ENCODE data around the gene ACOXL.

Gene ACOXL

GRCh38 chr2:111030260-111030891 lies 298.0 kb downstream of the ACOXL start:
- no peaks in the 10 kb centered on the region for H3K9me3 ChIP-seq (ENCODE audit: control insufficient read depth, low read length)
- no peaks in the 10 kb centered on the region for H3K36me3 ChIP-seq (ENCODE audit: control insufficient read depth, insufficient read depth, low read length)
- no peak overlapping the region for H3K9ac ChIP-seq (ENCODE audit: low read length)
- H3K27me3 ChIP-seq (ENCODE audit: control insufficient read depth, insufficient read depth, low read length), result no peaks in the 10 kb centered on the region
- H3K4me3 ChIP-seq (ENCODE audit: low read length), result no peak overlapping the region
- peaks cover 52% of the 10 kb centered on the region for H3K4me1 ChIP-seq (ENCODE audit: control insufficient read depth, insufficient read depth, low read length)

GRCh38 chr2:111030945-111031344 lies 298.6 kb downstream of the ACOXL start:
- H3K36me3 ChIP-seq (ENCODE audit: control insufficient read depth, insufficient read depth, low read length), result no peaks in the 10 kb centered on the region
- H3K9ac ChIP-seq (ENCODE audit: low read length), result no peak overlapping the region
- peaks cover 52% of the 10 kb centered on the region for H3K4me1 ChIP-seq (ENCODE audit: control insufficient read depth, insufficient read depth, low read length)
- no peak overlapping the region for H3K4me3 ChIP-seq (ENCODE audit: low read length)
- no peaks in the 10 kb centered on the region for H3K9me3 ChIP-seq (ENCODE audit: control insufficient read depth, low read length)
- H3K27me3 ChIP-seq (ENCODE audit: control insufficient read depth, insufficient read depth, low read length), result no peaks in the 10 kb centered on the region

- peaks cover 52% of the 10 kb centered on the region for H3K4me1 ChIP-seq (ENCODE audit: control insufficient read depth, insufficient read depth, low read length)
- peaks cover 3% of the 10 kb centered on the region for H3K27me3 ChIP-seq (ENCODE audit: control insufficient read depth, insufficient read depth, low read length)
- no peak overlapping the region for H3K4me3 ChIP-seq (ENCODE audit: low read length)
- H3K36me3 ChIP-seq (ENCODE audit: control insufficient read depth, insufficient read depth, low read length), result no peaks in the 10 kb centered on the region
- H3K9ac ChIP-seq (ENCODE audit: low read length), result no peak overlapping the region
- no peaks in the 10 kb centered on the region for H3K9me3 ChIP-seq (ENCODE audit: control insufficient read depth, low read length)
These were observed 299.4 kb downstream of the ACOXL start for GRCh38 chr2:111031546-111032478.

- Histone ChIP-seq H3K4me3 (ENCODE audit: low read length) (no peak overlapping the region), H3K36me3 (ENCODE audit: control insufficient read depth, insufficient read depth, low read length) (no peaks in the 10 kb centered on the region), H3K4me1 (ENCODE audit: control insufficient read depth, insufficient read depth, low read length) (peaks cover 52% of the 10 kb centered on the region), H3K9me3 (ENCODE audit: control insufficient read depth, low read length) (no peaks in the 10 kb centered on the region), H3K9ac (ENCODE audit: low read length) (peak overlapping the region; percentile 25), H3K27me3 (ENCODE audit: control insufficient read depth, insufficient read depth, low read length) (peaks cover 3% of the 10 kb centered on the region)
These were observed 300.5 kb downstream of the ACOXL start for GRCh38 chr2:111032721-111033429.

GRCh38 chr2:111034146-111034545 lies 301.8 kb downstream of the ACOXL start:
- Histone ChIP-seq H3K9me3 (ENCODE audit: control insufficient read depth, low read length) (no peaks in the 10 kb centered on the region), H3K4me1 (ENCODE audit: control insufficient read depth, insufficient read depth, low read length) (peaks cover 52% of the 10 kb centered on the region)

GRCh38 chr2:111034606-111035005 lies 302.2 kb downstream of the ACOXL start:
- H3K4me1 ChIP-seq (ENCODE audit: control insufficient read depth, insufficient read depth, low read length), result peaks cover 47% of the 10 kb centered on the region
- H3K9ac ChIP-seq (ENCODE audit: low read length), result no peak overlapping the region
- H3K27me3 ChIP-seq (ENCODE audit: control insufficient read depth, insufficient read depth, low read length), result peaks cover 3% of the 10 kb centered on the region
- H3K4me3 ChIP-seq (ENCODE audit: low read length), result no peak overlapping the region
- H3K9me3 ChIP-seq (ENCODE audit: control insufficient read depth, low read length), result no peaks in the 10 kb centered on the region
- H3K36me3 ChIP-seq (ENCODE audit: control insufficient read depth, insufficient read depth, low read length), result no peaks in the 10 kb centered on the region

More at GRCh38 chr2:111034146-111034545, 301.8 kb downstream of the ACOXL start:
- H3K9ac ChIP-seq (ENCODE audit: low read length), result no peak overlapping the region
- peaks cover 3% of the 10 kb centered on the region for H3K27me3 ChIP-seq (ENCODE audit: control insufficient read depth, insufficient read depth, low read length)
- H3K4me3 ChIP-seq (ENCODE audit: low read length), result no peak overlapping the region
- H3K36me3 ChIP-seq (ENCODE audit: control insufficient read depth, insufficient read depth, low read length), result no peaks in the 10 kb centered on the region

- peaks cover 34% of the 10 kb centered on the region for H3K4me1 ChIP-seq (ENCODE audit: control insufficient read depth, insufficient read depth, low read length)
- peaks cover 3% of the 10 kb centered on the region for H3K27me3 ChIP-seq (ENCODE audit: control insufficient read depth, insufficient read depth, low read length)
- no peaks in the 10 kb centered on the region for H3K9me3 ChIP-seq (ENCODE audit: control insufficient read depth, low read length)
- H3K4me3 ChIP-seq (ENCODE audit: low read length), result no peak overlapping the region
- no peaks in the 10 kb centered on the region for H3K36me3 ChIP-seq (ENCODE audit: control insufficient read depth, insufficient read depth, low read length)
- no peak overlapping the region for H3K9ac ChIP-seq (ENCODE audit: low read length)
These were observed 303.6 kb downstream of the ACOXL start for GRCh38 chr2:111035830-111036441.

- Histone ChIP-seq H3K36me3 (ENCODE audit: control insufficient read depth, insufficient read depth, low read length) (no peaks in the 10 kb centered on the region), H3K9ac (ENCODE audit: low read length) (no peak overlapping the region), H3K9me3 (ENCODE audit: control insufficient read depth, low read length) (no peaks in the 10 kb centered on the region), H3K4me1 (ENCODE audit: control insufficient read depth, insufficient read depth, low read length) (peaks cover 22% of the 10 kb centered on the region), H3K27me3 (ENCODE audit: control insufficient read depth, insufficient read depth, low read length) (peaks cover 3% of the 10 kb centered on the region), H3K4me3 (ENCODE audit: low read length) (no peak overlapping the region)
These were observed 304.8 kb downstream of the ACOXL start for GRCh38 chr2:111037128-111037527.

GRCh38 chr2:111039628-111040383 lies 307.4 kb downstream of the ACOXL start:
- no peak overlapping the region for H3K9ac ChIP-seq (ENCODE audit: low read length)
- no peaks in the 10 kb centered on the region for H3K9me3 ChIP-seq (ENCODE audit: control insufficient read depth, low read length)
- no peaks in the 10 kb centered on the region for H3K4me1 ChIP-seq (ENCODE audit: control insufficient read depth, insufficient read depth, low read length)
- H3K36me3 ChIP-seq (ENCODE audit: control insufficient read depth, insufficient read depth, low read length), result no peaks in the 10 kb centered on the region
- peaks cover 3% of the 10 kb centered on the region for H3K27me3 ChIP-seq (ENCODE audit: control insufficient read depth, insufficient read depth, low read length)
- H3K4me3 ChIP-seq (ENCODE audit: low read length), result no peak overlapping the region

- Histone ChIP-seq H3K4me1 (ENCODE audit: control insufficient read depth, insufficient read depth, low read length) (no peaks in the 10 kb centered on the region), H3K9ac (ENCODE audit: low read length) (no peak overlapping the region), H3K36me3 (ENCODE audit: control insufficient read depth, insufficient read depth, low read length) (no peaks in the 10 kb centered on the region), H3K27me3 (ENCODE audit: control insufficient read depth, insufficient read depth, low read length) (peaks cover under 1% of the 10 kb centered on the region), H3K9me3 (ENCODE audit: control insufficient read depth, low read length) (no peaks in the 10 kb centered on the region), H3K4me3 (ENCODE audit: low read length) (no peak overlapping the region)
These were observed 309.2 kb downstream of the ACOXL start for GRCh38 chr2:111041398-111042202.
